GM21526 (cell line): ENCODE data around the gene AUTS2.

ENCODE experiments used
- ATAC-seq: cut with Tn5 transposase; IDR thresholded peaks from one replicate; pipeline ENCODE4 v1.9.1; 2021; ENCODE audit warnings: moderate library complexity; ENCODE audit not compliant: unreplicated experiment, low FRiP score

AUTS2 gene

GRCh38 chr7:70008466-70008865 is 410.2 kb downstream of the AUTS2 start:
- ATAC-seq = no peak

GRCh38 chr7:70014472-70015177 is 416.4 kb downstream of the AUTS2 start:
- ATAC-seq = no peak

- no peak for ATAC-seq
Measured at GRCh38 chr7:70015353-70015752, 417.1 kb downstream of the AUTS2 start.

- no peak for ATAC-seq
Measured at GRCh38 chr7:70016044-70016770, 417.9 kb downstream of the AUTS2 start.

GRCh38 chr7:70017357-70017756 is 419.1 kb downstream of the AUTS2 start:
- no peak for ATAC-seq

GRCh38 chr7:70018700-70019099 is 420.4 kb downstream of the AUTS2 start:
- ATAC-seq = no peak

GRCh38 chr7:70027867-70028266 is 429.6 kb downstream of the AUTS2 start:
- no peak for ATAC-seq

- ATAC-seq = no peak
Measured at GRCh38 chr7:70028620-70029019, 430.3 kb downstream of the AUTS2 start.

GRCh38 chr7:70029993-70030392 is 431.7 kb downstream of the AUTS2 start:
- ATAC-seq = no peak

- no peak for ATAC-seq
Measured at GRCh38 chr7:70030745-70031144, 432.5 kb downstream of the AUTS2 start.

GRCh38 chr7:70031245-70031644 is 433.0 kb downstream of the AUTS2 start:
- no peak for ATAC-seq

GRCh38 chr7:70032649-70033048 is 434.4 kb downstream of the AUTS2 start:
- no peak for ATAC-seq

GRCh38 chr7:70033226-70033625 is 435.0 kb downstream of the AUTS2 start:
- no peak for ATAC-seq

GRCh38 chr7:70034999-70035398 is 436.7 kb downstream of the AUTS2 start:
- ATAC-seq = no peak

GRCh38 chr7:70035519-70035918 is 437.2 kb downstream of the AUTS2 start:
- ATAC-seq = no peak

GRCh38 chr7:70035955-70036354 is 437.7 kb downstream of the AUTS2 start:
- ATAC-seq = no peak

GRCh38 chr7:70036695-70037094 is 438.4 kb downstream of the AUTS2 start:
- no peak for ATAC-seq

- no peak for ATAC-seq
Measured at GRCh38 chr7:70037171-70037933, 439.1 kb downstream of the AUTS2 start.

GRCh38 chr7:70040051-70040450 is 441.8 kb downstream of the AUTS2 start:
- ATAC-seq = no peak

GRCh38 chr7:70040970-70041766 is 442.9 kb downstream of the AUTS2 start:
- no peak for ATAC-seq

GRCh38 chr7:70042533-70042932 is 444.3 kb downstream of the AUTS2 start:
- no peak for ATAC-seq
